Keratinocyte (primary cell): ENCODE measurements around the gene CDCA4. TPM values are rescaled to one million over a fixed set of nuclear protein-coding genes. Genes with fewer than 3 reads are reported as not detected.

ENCODE experiments used
- DNase-seq: peaks from one replicate; pipeline ENCODE4 v3.0.0-alpha.2; 2011; ENCODE audit warnings: low read depth, missing footprints, low spot score
- FAIRE-seq: peaks from 2 replicates; lab custom pipeline; 2011; peaks lifted over from hg19 to GRCh38; lab: Jason Lieb, UNC
- H2AFZ ChIP-seq: 2 replicates; pipeline ENCODE4 v1.6.0; 2012; ENCODE audit warnings: low read length, control low read depth, inconsistent platforms; ENCODE audit not compliant: control insufficient read depth
- H3K27ac ChIP-seq: 2 replicates; pipeline ENCODE4 v1.5.1; 2011; ENCODE audit warnings: low read length; ENCODE audit not compliant: control insufficient read depth, insufficient read depth
- H3K27me3 ChIP-seq: 3 replicates; pipeline ENCODE4 v1.6.0; 2011; ENCODE audit warnings: low read length; ENCODE audit not compliant: control insufficient read depth, insufficient read depth; ENCODE audit errors: extremely low read depth
- H3K36me3 ChIP-seq, 2 experiments: 2 replicates in 1 of 2; 3 replicates in 1 of 2; pipeline ENCODE4 v1.5.1; 2011; ENCODE audit warnings: low read length in 2 of 2, mild to moderate bottlenecking in 1 of 2; ENCODE audit not compliant: control insufficient read depth in 2 of 2, insufficient read depth in 2 of 2; ENCODE audit errors: extremely low read depth in 1 of 2
- H3K4me1 ChIP-seq: 3 replicates; pipeline ENCODE4 v1.5.1; 2011; ENCODE audit warnings: low read length; ENCODE audit not compliant: control insufficient read depth, insufficient read depth; ENCODE audit errors: extremely low read depth
- H3K4me2 ChIP-seq: 3 replicates; pipeline ENCODE4 v1.6.0; 2011; ENCODE audit warnings: low read depth, low read length; ENCODE audit not compliant: control insufficient read depth, insufficient read depth; ENCODE audit errors: extremely low read depth
- H3K4me3 ChIP-seq, 3 experiments: fragments of 200-600 bp in 1 of 3; sonication (generic) in 1 of 3; 2 replicates in 2 of 3; 3 replicates in 1 of 3; pipeline ENCODE4 v1.5.1; 2011 to 2016; ENCODE audit warnings: low read length in 3 of 3, mild to moderate bottlenecking in 3 of 3, control low read depth in 2 of 3, inconsistent platforms in 1 of 3, low read depth in 1 of 3, mixed read lengths in 1 of 3, mixed run types in 1 of 3, moderate library complexity in 1 of 3; ENCODE audit not compliant: control insufficient read depth in 2 of 3, insufficient read depth in 2 of 3; ENCODE audit errors: extremely low read depth in 1 of 3
- H3K79me2 ChIP-seq: 2 replicates; pipeline ENCODE4 v1.6.0; 2012; ENCODE audit warnings: low read length; ENCODE audit not compliant: control insufficient read depth, insufficient read depth
- H3K9ac ChIP-seq: 3 replicates; pipeline ENCODE4 v1.6.0; 2011; ENCODE audit warnings: low read length; ENCODE audit not compliant: control insufficient read depth, insufficient read depth; ENCODE audit errors: extremely low read depth
- H3K9me1 ChIP-seq: 3 replicates; pipeline ENCODE4 v1.6.0; 2011; ENCODE audit warnings: low read length; ENCODE audit not compliant: control insufficient read depth, insufficient read depth; ENCODE audit errors: extremely low read depth
- H3K9me3 ChIP-seq: 2 replicates; pipeline ENCODE4 v1.5.1; 2012; ENCODE audit warnings: low read depth, low read length; ENCODE audit not compliant: control insufficient read depth
- H4K20me1 ChIP-seq: 3 replicates; pipeline ENCODE4 v1.6.0; 2011; ENCODE audit warnings: low read length; ENCODE audit not compliant: control insufficient read depth, insufficient read depth; ENCODE audit errors: extremely low read depth
- CTCF ChIP-seq, 3 experiments: IDR thresholded peaks in 1 of 3; conservative IDR thresholded peaks in 1 of 3; optimal IDR thresholded peaks in 1 of 3; 2 replicates in 2 of 3; 3 replicates in 1 of 3; pipeline versions ENCODE3 to v1.5.1; 2011; ENCODE audit warnings: low read length in 3 of 3, mild to moderate bottlenecking in 3 of 3, moderate library complexity in 2 of 3, control low read depth in 1 of 3, inconsistent platforms in 1 of 3; ENCODE audit not compliant: insufficient read depth in 2 of 3; ENCODE audit errors: extremely low read depth in 1 of 3
- EZH2 ChIP-seq: IDR thresholded peaks from one replicate; pipeline ENCODE4 v1.6.1; 2012; ENCODE audit warnings: inconsistent platforms, mild to moderate bottlenecking, low read length, moderate library complexity
- dilution Hi-C: fragments of 300-500 bp; cut with MboI; formaldehyde crosslinking; loops from one replicate; pipeline ENCODE4 v1.7.0; 2020; ENCODE audit warnings: low sequenced_read_pairs; ENCODE audit not compliant: extremely low pct_ligation_motif_present
- polyA plus RNA-seq, 5 experiments: library from polyadenylated mRNA; depleted of rRNA in 3 of 5; stranded (reverse) in 3 of 5; stranded (forward) in 1 of 5; unstranded in 1 of 5; fragments of >200 nt; gene quantifications; 1 replicate in 1 of 5; 2 replicates in 3 of 5; 3 replicates in 1 of 5; pipeline versions ENCODE4 v1.2.1 to v1.2.3, GENCODE V29; 2011 to 2012; ENCODE audit warnings: missing spikeins in 2 of 5, low read depth in 1 of 5, low replicate concordance in 1 of 5

Gene CDCA4
- polyA plus RNA-seq, 1 donor (not counting 4 experiments of a cell fraction or from before 2014, with no cell fraction given): 35.7 TPM

- dilution Hi-C loops: no loop called here
- peaks cover 56% of the 10 kb centered on the region for H3K79me2 ChIP-seq
- DNase-seq: no peak
- no peaks in the 10 kb centered on the region for H3K27me3 ChIP-seq
- no peak overlapping the region for H3K4me3 ChIP-seq
- no peak overlapping the region for H3K27ac ChIP-seq
- H4K20me1 ChIP-seq: peaks cover 10% of the 10 kb centered on the region
- H3K9me3 ChIP-seq: no peaks in the 10 kb centered on the region
- H3K9me1 ChIP-seq: no peaks in the 10 kb centered on the region
- TF ChIP-seq CTCF (optimal IDR thresholded peaks at IDR 0.05 in 1 of 3, IDR thresholded peaks at IDR 0.05 in 1 of 3, conservative IDR thresholded peaks at IDR 0.05 in 1 of 3; ENCODE audit: extremely low read depth in 1 of 3, insufficient read depth in 2 of 3, low read length in 3 of 3) (no peak), EZH2 (no peak)
- H2AFZ ChIP-seq: no peak overlapping the region
- FAIRE-seq: no peak
- H3K4me2 ChIP-seq: no peak overlapping the region
- peaks cover 14 to 22% of the 10 kb centered on the region in 2 experiments for H3K36me3 ChIP-seq
- no peak overlapping the region for H3K9ac ChIP-seq
- no peaks in the 10 kb centered on the region for H3K4me1 ChIP-seq
These were observed 14.7 kb downstream of the CDCA4 start for GRCh38 chr14:105005929-105006830.

- no peak overlapping the region for H2AFZ ChIP-seq
- no peaks in the 10 kb centered on the region for H3K9me3 ChIP-seq
- TF ChIP-seq EZH2: no peak
- no peak for TF ChIP-seq CTCF (optimal IDR thresholded peaks at IDR 0.05 in 1 of 3, IDR thresholded peaks at IDR 0.05 in 1 of 3, conservative IDR thresholded peaks at IDR 0.05 in 1 of 3; ENCODE audit: extremely low read depth in 1 of 3, insufficient read depth in 2 of 3, low read length in 3 of 3)
- no peaks in the 10 kb centered on the region for H3K4me1 ChIP-seq
- no peak overlapping the region for H3K4me2 ChIP-seq
- H3K4me3 ChIP-seq: no peak overlapping the region
- H3K79me2 ChIP-seq: peaks cover 50% of the 10 kb centered on the region
- H3K27me3 ChIP-seq: no peaks in the 10 kb centered on the region
- H3K9me1 ChIP-seq: no peaks in the 10 kb centered on the region
- H4K20me1 ChIP-seq: peaks cover 10% of the 10 kb centered on the region
- H3K9ac ChIP-seq: no peak overlapping the region
- FAIRE-seq: no peak
- dilution Hi-C loops: no loop called here
- no peak overlapping the region for H3K27ac ChIP-seq
- no peak for DNase-seq
- H3K36me3 ChIP-seq: peaks cover 11 to 16% of the 10 kb centered on the region in 2 experiments
These were observed 15.5 kb downstream of the CDCA4 start for GRCh38 chr14:105005329-105005928.
